Measurements from ENCODE around the gene MRPL53. TPM values are rescaled to one million over a fixed set of nuclear protein-coding genes. Genes with fewer than 3 reads are reported as not detected.

Gene MRPL53
- total and polyA plus RNA-seq, 5 donors: 107 to 157 (median 122) TPM

DNA sequence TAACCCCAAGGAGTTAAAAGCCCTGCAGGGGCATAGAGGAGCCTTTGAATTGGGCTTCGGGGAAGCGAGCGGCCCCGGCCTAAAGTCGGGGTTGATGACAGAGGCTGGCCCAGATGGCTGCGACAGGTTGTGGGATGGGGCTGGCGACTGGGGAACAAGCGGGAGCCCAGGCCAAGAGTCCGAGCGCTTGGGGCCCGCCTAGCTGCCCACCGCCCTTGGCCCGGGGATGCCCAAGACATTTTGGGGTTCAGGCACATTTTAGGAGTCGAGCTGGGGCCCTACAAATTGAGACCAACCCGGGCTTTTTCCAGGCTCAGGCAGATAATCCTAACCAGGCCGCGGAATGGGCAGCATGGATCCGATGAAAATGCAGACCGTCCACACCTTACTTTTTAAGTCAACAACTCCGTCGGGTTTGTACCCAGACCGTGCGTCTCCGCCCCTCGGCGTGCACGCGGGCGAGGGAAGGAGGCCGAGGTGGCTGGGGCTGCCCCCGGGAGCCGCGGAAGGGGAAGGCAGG is 31.2 kb downstream of the MRPL53 start:
- intact Hi-C loops (cut with DNase I): no loop called here
- Histone ChIP-seq H3K9me3 (ENCODE audit: control insufficient read depth, low read length) (no peaks in the 10 kb centered on the region), H3K4me1 (ENCODE audit: control insufficient read depth, insufficient read depth, low read length) (peaks cover 2% of the 10 kb centered on the region), H3K27ac (ENCODE audit: low read length) (peak overlapping the region; percentile 89), H3K27me3 (ENCODE audit: control insufficient read depth, insufficient read depth) (no peaks in the 10 kb centered on the region), H3K4me3 (ENCODE audit: low read length) (peak overlapping the region; percentile 16)
- ATAC-seq (peak; percentile 2 to 3), DNase-seq (peak in 1 of 3 donors; percentile 73)
- 21% methylated on average over 33 of the region's 33 CpGs for WGBS

DNA sequence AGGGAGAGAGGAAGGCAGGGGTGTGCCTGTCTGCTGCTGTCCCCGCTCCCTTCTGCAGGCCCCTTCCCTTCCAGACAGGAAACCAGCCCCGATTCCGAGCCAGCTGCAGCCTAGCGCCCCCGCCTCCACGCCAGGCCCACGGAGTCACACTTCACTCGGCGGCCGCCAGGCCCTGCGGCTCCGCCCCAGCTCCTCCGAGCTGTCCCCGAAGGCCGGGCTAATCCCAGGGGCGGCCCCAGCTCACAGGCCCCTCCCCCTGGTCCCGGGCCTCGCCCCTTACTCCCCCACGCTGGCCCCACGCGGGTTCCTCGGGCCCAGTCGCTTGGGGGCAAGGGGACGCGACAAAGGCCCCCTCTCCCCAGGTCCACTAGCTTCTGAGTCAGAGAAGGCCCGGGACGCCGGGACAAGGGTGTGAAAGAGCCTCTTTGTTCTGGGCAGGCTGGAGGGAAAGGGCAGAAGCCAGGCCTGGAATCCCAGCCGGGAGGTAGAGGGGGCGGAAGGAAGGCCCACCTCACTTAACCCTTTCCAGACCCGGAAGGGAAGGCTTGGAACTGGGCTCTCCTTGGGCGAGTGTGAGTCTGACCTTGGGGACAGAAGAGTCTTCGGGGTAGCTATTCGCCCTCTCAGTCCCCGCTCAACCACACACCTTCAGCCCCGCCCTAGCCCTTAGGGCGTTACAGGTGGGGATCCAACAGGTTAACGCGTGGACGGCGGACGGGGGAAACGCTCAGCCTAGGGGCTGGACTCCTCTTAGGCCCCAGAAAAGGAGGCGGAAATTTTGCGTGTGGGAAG is 31.9 kb downstream of the MRPL53 start:
- ATAC-seq (peak; percentile 95), DNase-seq (peak; percentile 94 to 97 (median 97))
- intact Hi-C loops (cut with DNase I): no loop called here
- H3K4me3 ChIP-seq (ENCODE audit: low read length): peak overlapping the region; percentile 16
- H3K9me3 ChIP-seq (ENCODE audit: control insufficient read depth, low read length): no peaks in the 10 kb centered on the region
- peak overlapping the region; percentile 89 for H3K27ac ChIP-seq (ENCODE audit: low read length)
- no peaks in the 10 kb centered on the region for H3K27me3 ChIP-seq (ENCODE audit: control insufficient read depth, insufficient read depth)
- H3K4me1 ChIP-seq (ENCODE audit: control insufficient read depth, insufficient read depth, low read length): peaks cover 2% of the 10 kb centered on the region
- 7% methylated on average over 45 of the region's 45 CpGs for WGBS

DNA sequence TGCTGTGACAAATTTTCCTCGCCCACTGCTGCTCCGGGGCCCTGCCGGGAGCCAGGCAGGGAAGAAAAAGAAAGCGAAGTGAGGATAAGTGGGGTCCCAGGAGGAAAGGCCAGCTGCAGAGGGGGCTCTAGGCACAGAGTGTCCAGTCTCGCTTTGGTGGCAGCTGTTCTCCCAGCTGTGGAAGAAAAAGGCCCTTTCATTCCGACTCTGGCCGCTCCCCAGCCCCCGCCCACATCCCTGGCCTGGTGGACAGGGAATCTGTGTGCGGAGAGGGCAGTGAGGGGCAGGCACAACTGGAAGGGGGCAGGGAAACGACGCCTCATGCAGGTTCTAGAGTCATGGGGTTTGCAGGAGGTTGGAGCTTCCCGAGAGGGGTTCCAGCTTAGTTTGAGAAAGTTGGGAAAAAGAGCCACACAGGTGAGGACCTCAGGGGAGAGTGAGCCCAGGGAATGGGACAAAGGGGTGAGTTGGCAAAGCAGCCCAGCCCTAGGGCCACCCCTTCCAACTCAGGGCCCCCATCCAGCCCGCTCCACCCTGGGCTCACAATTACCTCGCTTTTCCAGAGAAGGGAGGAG is 32.6 kb downstream of the MRPL53 start:
- ATAC-seq: peak; percentile 71 to 75
- Histone ChIP-seq H3K9me3 (ENCODE audit: control insufficient read depth, low read length) (no peaks in the 10 kb centered on the region), H3K4me3 (ENCODE audit: low read length) (peak overlapping the region; percentile 16), H3K27me3 (ENCODE audit: control insufficient read depth, insufficient read depth) (no peaks in the 10 kb centered on the region), H3K4me1 (ENCODE audit: control insufficient read depth, insufficient read depth, low read length) (peaks cover 2% of the 10 kb centered on the region), H3K27ac (ENCODE audit: low read length) (peak overlapping the region; percentile 89)
- intact Hi-C loops (cut with DNase I): no loop called here
- 6% methylated on average over 14 of the region's 14 CpGs for WGBS
- peak; percentile 91 to 95 (median 95) for DNase-seq

DNA sequence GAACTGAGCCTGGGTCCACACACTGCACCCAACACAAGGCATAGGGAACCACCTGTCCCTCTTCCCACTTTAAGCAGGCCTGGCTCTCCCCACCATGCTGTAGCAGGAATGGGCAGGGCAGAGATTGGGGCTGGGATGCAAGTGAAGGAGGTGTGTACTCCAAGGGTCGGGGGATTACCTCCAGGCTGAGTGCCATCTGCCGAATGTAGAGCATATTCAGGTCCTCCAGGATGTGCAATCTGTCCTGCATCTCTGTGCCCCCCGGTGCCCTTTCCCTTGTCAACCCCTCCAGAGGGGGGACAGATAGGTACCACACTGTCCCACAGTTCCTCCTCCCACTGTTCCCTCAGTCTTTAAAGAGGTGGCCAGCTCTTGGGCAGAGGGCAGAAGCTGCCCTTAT is 33.1 kb downstream of the MRPL53 start:
- 18% methylated on average over 3 of the region's 3 CpGs for WGBS
- Histone ChIP-seq H3K9me3 (ENCODE audit: control insufficient read depth, low read length) (no peaks in the 10 kb centered on the region), H3K4me1 (ENCODE audit: control insufficient read depth, insufficient read depth, low read length) (peaks cover 2% of the 10 kb centered on the region), H3K27ac (ENCODE audit: low read length) (peak overlapping the region; percentile 18), H3K4me3 (ENCODE audit: low read length) (peak overlapping the region; percentile 16), H3K27me3 (ENCODE audit: control insufficient read depth, insufficient read depth) (no peaks in the 10 kb centered on the region)
- intact Hi-C loops (cut with DNase I): no loop called here
- ATAC-seq (no peak), DNase-seq (peak in 1 of 3 donors; percentile 51)

DNA sequence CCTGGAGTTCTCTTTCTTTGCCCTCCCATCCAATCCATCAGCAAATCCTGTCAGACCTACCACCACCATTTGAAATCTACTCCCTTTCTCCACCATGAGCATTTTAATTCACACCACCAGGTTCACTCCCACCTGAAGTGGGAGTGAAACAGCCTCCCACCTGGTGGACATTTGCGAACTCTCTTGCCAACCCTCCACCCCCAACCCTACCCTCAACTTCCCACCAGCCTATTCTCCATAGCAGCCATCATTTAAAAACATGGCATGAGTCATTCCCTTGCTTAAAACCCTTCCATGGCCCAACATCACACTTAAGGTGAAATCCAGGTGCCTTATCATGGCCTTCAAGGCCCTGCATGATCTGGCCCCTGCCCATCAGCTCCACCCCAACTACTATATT is 34.2 kb downstream of the MRPL53 start:
- H3K4me1 ChIP-seq (ENCODE audit: control insufficient read depth, insufficient read depth, low read length): peaks cover 2% of the 10 kb centered on the region
- H3K27ac ChIP-seq (ENCODE audit: low read length): no peak overlapping the region
- H3K27me3 ChIP-seq (ENCODE audit: control insufficient read depth, insufficient read depth): no peaks in the 10 kb centered on the region
- 95% methylated on average over 1 of the region's 1 CpG for WGBS
- intact Hi-C loops (cut with DNase I): no loop called here
- ATAC-seq (no peak), DNase-seq (no peak)
- H3K4me3 ChIP-seq (ENCODE audit: low read length): no peak overlapping the region
- no peaks in the 10 kb centered on the region for H3K9me3 ChIP-seq (ENCODE audit: control insufficient read depth, low read length)

DNA sequence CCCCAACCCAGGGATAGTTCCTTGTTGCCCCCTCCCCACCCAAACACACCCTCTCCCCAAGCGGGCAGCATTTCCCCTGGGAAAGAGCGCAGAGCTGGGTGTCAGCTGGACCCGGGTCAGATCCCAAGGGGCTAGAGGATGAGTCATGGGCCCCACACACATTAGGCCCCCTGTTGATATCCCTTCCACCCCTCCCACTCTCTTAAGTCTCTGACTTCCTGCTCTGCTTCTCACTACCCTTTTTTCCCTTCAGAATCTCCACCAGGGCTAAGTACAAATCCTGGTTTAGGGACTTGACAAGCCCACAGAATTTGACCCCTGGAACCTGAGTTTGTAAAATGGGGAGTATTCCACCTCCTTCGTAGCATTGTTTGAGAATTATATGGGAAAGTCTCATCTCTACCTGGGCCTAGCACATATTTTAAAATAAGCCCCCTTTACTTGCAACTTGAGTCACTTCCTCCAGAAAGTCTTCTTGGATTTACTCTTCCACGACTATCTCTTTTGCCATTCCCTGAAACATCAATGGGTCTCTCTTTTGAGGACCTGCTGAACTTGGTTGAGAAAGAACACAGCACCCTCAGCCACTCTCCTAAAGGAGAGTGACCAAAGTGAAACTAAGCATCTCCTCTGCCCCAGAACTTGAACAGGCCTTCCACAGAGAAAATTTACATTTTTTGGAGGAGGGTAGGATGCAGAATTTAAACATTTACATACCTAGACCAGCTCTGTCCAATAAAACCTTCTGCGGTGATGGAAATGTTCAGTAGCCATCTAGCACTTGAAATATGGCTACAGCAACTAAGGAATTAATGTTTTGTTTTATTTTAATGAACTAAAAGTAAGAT is 35.4 kb downstream of the MRPL53 start:
- ATAC-seq (no peak), DNase-seq (peak in 1 of 3 donors; percentile 41)
- Histone ChIP-seq H3K27ac (ENCODE audit: low read length) (no peak overlapping the region), H3K4me1 (ENCODE audit: control insufficient read depth, insufficient read depth, low read length) (peaks cover 2% of the 10 kb centered on the region), H3K4me3 (ENCODE audit: low read length) (no peak overlapping the region), H3K9me3 (ENCODE audit: control insufficient read depth, low read length) (no peaks in the 10 kb centered on the region), H3K27me3 (ENCODE audit: control insufficient read depth, insufficient read depth) (no peaks in the 10 kb centered on the region)
- 65% methylated on average over 6 of the region's 6 CpGs for WGBS
- intact Hi-C loops (cut with DNase I): no loop called here

DNA sequence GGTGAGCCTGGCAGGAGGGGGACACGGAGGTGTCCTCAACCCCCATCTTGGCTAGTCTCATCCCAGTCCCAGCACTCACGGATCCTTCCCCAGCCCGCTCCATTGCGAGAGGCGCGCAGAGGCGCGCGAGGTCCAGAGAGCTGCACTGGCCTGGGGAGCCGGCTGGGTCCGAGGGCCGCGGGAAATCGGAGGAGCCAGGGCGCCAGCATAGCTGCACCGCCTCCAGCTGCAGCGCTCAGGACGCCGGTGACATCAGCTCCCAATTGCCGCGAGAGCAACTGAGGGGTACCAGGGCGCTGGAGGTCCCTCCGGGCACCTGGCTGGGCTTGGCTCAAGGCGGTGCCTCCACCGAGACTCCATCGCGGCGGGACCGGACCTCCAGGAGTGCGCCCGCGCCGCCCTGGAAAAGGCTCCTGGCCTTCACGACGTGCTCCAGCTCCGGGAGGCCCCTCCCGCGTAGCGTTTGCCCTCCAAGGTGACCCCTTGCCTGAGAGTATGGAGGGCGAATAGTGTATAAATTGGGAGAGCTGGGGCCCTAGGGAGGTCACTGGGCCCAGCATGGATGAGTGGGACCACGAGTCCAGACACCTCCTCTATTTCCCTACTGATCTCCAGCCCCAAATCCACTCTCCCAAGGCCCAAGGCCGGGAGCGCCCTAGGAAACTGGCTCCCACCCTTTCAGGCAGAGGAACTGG is 36.2 kb downstream of the MRPL53 start:
- Histone ChIP-seq H3K4me3 (ENCODE audit: low read length) (no peak overlapping the region), H3K27ac (ENCODE audit: low read length) (no peak overlapping the region), H3K9me3 (ENCODE audit: control insufficient read depth, low read length) (no peaks in the 10 kb centered on the region), H3K27me3 (ENCODE audit: control insufficient read depth, insufficient read depth) (no peaks in the 10 kb centered on the region), H3K4me1 (ENCODE audit: control insufficient read depth, insufficient read depth, low read length) (peaks cover 2% of the 10 kb centered on the region)
- DNase-seq (peak in 1 of 3 donors; percentile 53), ATAC-seq (no peak)
- WGBS: 70% methylated on average over 43 of the region's 43 CpGs
- intact Hi-C loops (cut with DNase I): no loop called here

DNA sequence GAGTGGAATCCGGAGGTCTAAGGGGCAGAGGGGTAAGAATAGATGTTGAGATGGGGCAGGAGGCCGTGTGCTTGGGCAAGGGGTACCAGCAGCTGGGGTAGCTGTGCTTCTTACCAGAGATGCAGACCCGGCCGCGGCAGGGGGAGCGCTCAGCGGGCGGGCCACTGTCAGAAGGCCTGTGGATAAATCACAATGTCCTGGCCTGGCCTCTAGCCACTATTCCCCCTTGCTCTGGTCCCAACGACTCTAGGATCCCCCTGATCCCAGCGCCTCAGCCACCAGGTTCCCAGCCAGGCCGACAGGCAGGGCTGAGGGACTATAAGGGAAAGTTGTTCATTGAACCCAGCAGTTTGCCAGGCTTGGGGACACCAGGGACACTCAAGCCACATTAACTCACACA is 42.0 kb downstream of the MRPL53 start:
- intact Hi-C loops (cut with DNase I): no loop called here
- no peak for DNase-seq
- H3K27ac ChIP-seq (ENCODE audit: low read length): no peak overlapping the region
- 86% methylated on average over 11 of the region's 11 CpGs for WGBS
- H3K4me3 ChIP-seq (ENCODE audit: low read length): no peak overlapping the region
- no peaks in the 10 kb centered on the region for H3K4me1 ChIP-seq (ENCODE audit: control insufficient read depth, insufficient read depth, low read length)
- no peak for ATAC-seq
- no peaks in the 10 kb centered on the region for H3K27me3 ChIP-seq (ENCODE audit: control insufficient read depth, insufficient read depth)
- no peaks in the 10 kb centered on the region for H3K9me3 ChIP-seq (ENCODE audit: control insufficient read depth, low read length)

DNA sequence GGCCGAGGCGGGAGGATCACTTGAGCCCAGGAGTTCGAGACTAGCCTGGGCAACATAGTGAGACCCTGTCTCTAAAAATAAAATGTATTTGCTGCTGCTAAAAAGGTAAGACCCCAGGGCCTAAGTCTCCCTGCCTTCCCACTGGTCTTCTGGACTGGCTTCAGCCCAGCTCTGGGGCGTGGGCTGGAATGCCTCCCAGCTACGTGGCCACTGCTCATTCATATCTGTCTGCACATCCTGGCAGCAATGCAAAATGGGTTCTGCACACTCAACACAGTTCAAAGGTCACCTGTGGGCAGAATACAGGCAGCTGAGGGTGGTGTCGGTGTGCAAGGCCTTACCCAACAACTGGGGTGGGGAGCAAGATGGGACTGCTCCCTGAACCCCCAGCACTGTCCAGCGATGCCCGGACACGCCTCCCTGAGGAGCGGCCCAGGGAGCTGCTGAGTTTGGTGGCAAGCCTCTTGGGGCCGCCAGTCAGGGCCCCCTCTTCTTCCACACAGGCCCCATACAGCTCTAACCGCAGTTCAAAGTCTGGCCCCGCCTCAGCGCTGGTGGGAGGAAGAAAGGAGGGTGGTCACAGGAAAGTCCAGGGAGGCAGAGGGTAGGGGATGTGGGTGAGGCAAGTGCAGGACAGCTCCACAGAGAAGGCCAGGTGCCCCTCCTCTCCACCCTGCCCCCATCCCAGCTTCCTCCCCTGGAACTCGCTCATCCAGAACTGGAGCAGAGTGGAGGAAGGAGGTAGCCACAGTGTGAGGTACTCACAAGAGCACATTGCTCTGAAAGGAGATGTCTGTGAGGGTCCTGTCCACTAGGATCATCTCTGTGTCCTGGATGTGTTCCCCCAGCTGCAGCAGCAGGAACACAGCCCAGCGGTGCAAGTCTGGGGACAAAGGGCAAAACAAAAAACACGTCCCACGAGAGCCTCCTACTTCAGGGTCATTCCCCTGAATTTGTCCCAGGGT is 42.7 kb downstream of the MRPL53 start:
- DNase-seq: no peak
- H3K4me1 ChIP-seq (ENCODE audit: control insufficient read depth, insufficient read depth, low read length): no peaks in the 10 kb centered on the region
- intact Hi-C loops (cut with DNase I): no loop called here
- no peaks in the 10 kb centered on the region for H3K9me3 ChIP-seq (ENCODE audit: control insufficient read depth, low read length)
- no peak overlapping the region for H3K27ac ChIP-seq (ENCODE audit: low read length)
- WGBS: 86% methylated on average over 18 of the region's 18 CpGs
- H3K27me3 ChIP-seq (ENCODE audit: control insufficient read depth, insufficient read depth): no peaks in the 10 kb centered on the region
- no peak overlapping the region for H3K4me3 ChIP-seq (ENCODE audit: low read length)
- no peak for ATAC-seq

DNA sequence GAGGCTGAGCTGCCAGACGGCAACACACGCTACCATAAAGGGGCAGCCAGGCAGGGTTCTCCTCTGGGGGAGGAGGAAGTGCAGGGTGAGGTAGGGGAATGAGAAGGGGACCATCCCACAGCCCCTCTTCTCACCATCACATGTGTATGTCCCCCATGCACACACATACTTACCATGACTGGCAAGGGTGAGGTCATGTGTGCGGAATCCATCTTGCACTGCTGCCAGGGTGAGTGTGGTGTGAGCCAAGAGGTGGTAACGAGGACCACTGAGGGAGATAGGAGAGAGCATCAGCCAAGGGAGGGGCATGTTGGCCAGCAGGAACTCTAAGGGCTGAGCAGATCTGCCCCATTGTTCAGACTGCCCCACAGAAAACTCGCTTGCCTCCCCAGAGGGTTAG is 43.8 kb downstream of the MRPL53 start:
- Histone ChIP-seq H3K27me3 (ENCODE audit: control insufficient read depth, insufficient read depth) (no peaks in the 10 kb centered on the region), H3K4me3 (ENCODE audit: low read length) (no peak overlapping the region), H3K9me3 (ENCODE audit: control insufficient read depth, low read length) (no peaks in the 10 kb centered on the region), H3K27ac (ENCODE audit: low read length) (no peak overlapping the region), H3K4me1 (ENCODE audit: control insufficient read depth, insufficient read depth, low read length) (no peaks in the 10 kb centered on the region)
- intact Hi-C loops (cut with DNase I): no loop called here
- WGBS: 72% methylated on average over 5 of the region's 5 CpGs
- DNase-seq: no peak
- no peak for ATAC-seq

All from right cardiac atrium (tissue), 5 donors.